Karpas-422 (cell line): ENCODE measurements around the gene NTM. TPM values are rescaled to one million over a fixed set of nuclear protein-coding genes. Genes with fewer than 3 reads are reported as not detected.

Experiments used
- DNase-seq: peaks from one replicate; pipeline ENCODE4 v3.0.0-alpha.2; 2015
- H2AFZ ChIP-seq: fragments of 200-600 bp; sonication (generic); 2 replicates; pipeline ENCODE4 v1.6.1; 2014; ENCODE audit warnings: antibody characterized with exemption, low read length, mixed read lengths
- H3K27ac ChIP-seq: fragments of 200-600 bp; sonication (generic); 2 replicates; pipeline ENCODE4 v1.5.1; 2014; ENCODE audit warnings: mild to moderate bottlenecking, low read length, moderate library complexity
- H3K27me3 ChIP-seq: fragments of 200-600 bp; sonication (generic); 2 replicates; pipeline ENCODE4 v1.6.1; 2014; ENCODE audit warnings: low read length, mixed read lengths
- H3K36me3 ChIP-seq: fragments of 200-600 bp; sonication (generic); 2 replicates; pipeline ENCODE4 v1.6.1; 2014; ENCODE audit warnings: low read length, mixed read lengths; ENCODE audit not compliant: insufficient read depth
- H3K4me1 ChIP-seq: fragments of 200-600 bp; sonication (generic); 2 replicates; pipeline ENCODE4 v1.6.1; 2014; ENCODE audit warnings: mild to moderate bottlenecking, low read length, mixed read lengths
- H3K4me2 ChIP-seq: fragments of 200-600 bp; sonication (generic); 2 replicates; pipeline ENCODE4 v1.6.1; 2014; ENCODE audit warnings: low read length, low read depth, mild to moderate bottlenecking; ENCODE audit not compliant: poor library complexity, severe bottlenecking
- H3K4me3 ChIP-seq: fragments of 200-600 bp; sonication (generic); 2 replicates; pipeline ENCODE4 v1.5.1; 2014; ENCODE audit warnings: mild to moderate bottlenecking, antibody characterized with exemption, low read length, mixed read lengths
- H3K79me2 ChIP-seq: fragments of 200-600 bp; sonication (generic); 2 replicates; pipeline ENCODE4 v1.6.1; 2014; ENCODE audit warnings: mild to moderate bottlenecking, low read length, mixed read lengths
- H3K9ac ChIP-seq: fragments of 200-600 bp; sonication (generic); 2 replicates; pipeline ENCODE4 v1.6.0; 2014; ENCODE audit warnings: low read length
- H3K9me2 ChIP-seq: fragments of 200-600 bp; sonication (generic), shearing (Covaris generic); replicated peaks from 2 replicates; pipeline ENCODE4 v1.6.0; 2014; ENCODE audit warnings: mild to moderate bottlenecking, low read length, moderate library complexity; ENCODE audit not compliant: insufficient read depth
- H3K9me3 ChIP-seq: fragments of 300-700, 200-600 bp; sonication (generic); 2 replicates; pipeline ENCODE4 v1.6.1; 2014; ENCODE audit warnings: low read length, mixed read lengths
- H4K20me1 ChIP-seq: fragments of 200-600 bp; sonication (generic); 2 replicates; pipeline ENCODE4 v1.6.1; 2014; ENCODE audit warnings: mild to moderate bottlenecking, antibody characterized with exemption, low read length, low read depth; ENCODE audit not compliant: insufficient read depth
- total RNA-seq: library from RNA; depleted of rRNA; stranded (reverse); fragments of >200 nt; shearing (Covaris generic); gene quantifications from 2 replicates; pipeline ENCODE4 v1.2.3, GENCODE V29; 2014; ENCODE audit warnings: low replicate concordance

Gene NTM
- total RNA-seq, 1 experiment from 2014 or later: not detected

DNA sequence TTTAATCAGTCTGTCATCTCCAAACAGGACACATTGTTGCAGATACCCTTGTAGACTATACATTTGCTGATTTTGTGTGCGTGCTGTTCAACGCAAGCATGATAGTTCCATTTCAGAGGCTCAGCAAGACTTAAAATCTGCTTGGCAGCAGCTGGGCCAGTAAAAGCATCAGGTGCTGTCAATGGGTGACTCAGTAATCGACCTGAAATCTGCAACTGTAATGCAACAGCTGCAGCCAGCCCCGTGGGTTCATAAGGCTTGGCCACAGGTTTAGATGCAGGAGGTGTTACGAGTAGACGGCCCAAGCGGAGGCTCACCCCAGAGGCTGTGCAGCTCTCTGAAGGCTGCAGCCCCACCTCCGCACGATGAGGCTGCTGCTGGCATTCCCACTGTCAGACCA is 84.6 kb downstream of the NTM start:
- Histone ChIP-seq H3K27ac (no peak overlapping the region), H3K79me2 (no peaks in the 10 kb centered on the region), H4K20me1 (no peaks in the 10 kb centered on the region), H3K4me3 (no peak overlapping the region), H3K9me3 (no peaks in the 10 kb centered on the region), H2AFZ (no peak overlapping the region), H3K4me1 (no peaks in the 10 kb centered on the region), H3K9ac (no peak overlapping the region), H3K9me2 (no peaks in the 10 kb centered on the region), H3K36me3 (no peaks in the 10 kb centered on the region), H3K4me2 (no peak overlapping the region), H3K27me3 (no peaks in the 10 kb centered on the region)
- DNase-seq: no peak

DNA sequence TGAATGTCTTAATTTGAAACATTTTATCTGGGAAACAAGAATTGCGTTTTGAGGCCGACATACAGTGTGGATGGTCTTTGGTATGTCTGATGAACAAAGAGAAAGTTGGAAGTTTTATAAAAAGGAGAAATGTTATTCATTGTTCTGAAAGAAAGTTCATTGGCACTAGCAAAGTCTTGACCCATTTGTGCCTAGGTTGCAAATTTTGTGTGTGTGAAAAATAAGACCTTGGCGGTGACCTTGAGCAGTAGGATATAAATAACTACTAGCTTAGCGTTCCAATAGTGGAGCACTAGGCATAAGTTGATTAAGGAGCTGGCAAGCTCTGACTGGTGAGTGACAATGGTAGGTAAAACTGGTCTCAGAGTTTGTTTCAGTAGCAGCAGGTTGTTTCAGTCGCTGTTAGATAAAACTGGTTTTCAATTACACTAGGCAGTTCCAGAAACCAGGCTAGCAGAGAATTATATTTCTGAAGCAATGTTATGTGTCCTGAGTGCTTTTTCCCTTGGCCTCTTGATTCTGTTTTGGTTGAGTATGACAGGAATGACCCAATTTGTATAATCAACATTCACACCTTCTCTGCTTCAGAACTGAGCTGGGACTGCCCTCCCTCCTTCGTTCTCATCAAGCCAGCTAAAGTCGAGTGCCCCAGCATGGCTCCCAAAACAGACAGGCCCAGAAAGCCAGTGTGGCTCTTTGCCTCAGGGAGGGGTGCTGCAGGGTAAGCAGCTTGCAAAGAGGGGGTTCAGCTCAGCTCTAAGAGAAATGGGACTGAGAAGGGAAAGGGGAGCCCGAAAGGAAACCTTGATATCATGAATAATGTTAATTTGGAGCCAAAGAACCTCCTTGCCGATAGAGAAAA is 85.7 kb downstream of the NTM start:
- Histone ChIP-seq H2AFZ (no peak overlapping the region), H3K27ac (no peak overlapping the region)

DNA sequence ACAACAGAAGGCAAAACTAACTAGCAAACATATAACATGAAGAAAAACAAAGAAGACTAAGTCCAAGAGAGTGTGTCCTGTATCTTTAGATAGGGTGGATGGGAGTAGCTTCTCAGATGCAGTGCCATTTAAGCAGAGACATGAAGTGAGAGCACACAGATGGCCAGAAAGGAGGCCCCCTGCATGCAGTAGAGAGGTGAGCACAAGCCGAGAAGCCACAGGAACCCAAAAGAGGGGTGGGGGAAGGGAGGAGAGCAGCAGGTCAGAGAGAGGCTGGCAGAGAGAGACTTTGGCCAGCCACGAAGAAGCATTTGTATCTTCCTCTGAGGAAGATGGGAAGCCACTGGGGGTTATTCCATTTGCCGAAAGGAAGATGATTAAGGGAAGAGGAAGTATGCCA is 86.7 kb downstream of the NTM start:
- Histone ChIP-seq H3K9ac (no peak overlapping the region), H3K27me3 (no peaks in the 10 kb centered on the region), H3K9me3 (no peaks in the 10 kb centered on the region), H3K4me1 (no peaks in the 10 kb centered on the region), H3K27ac (no peak overlapping the region), H3K36me3 (no peaks in the 10 kb centered on the region), H3K4me2 (no peak overlapping the region), H4K20me1 (no peaks in the 10 kb centered on the region), H3K79me2 (no peaks in the 10 kb centered on the region), H2AFZ (no peak overlapping the region), H3K4me3 (no peak overlapping the region), H3K9me2 (no peaks in the 10 kb centered on the region)
- DNase-seq: no peak

More for the DNA sequence above, 85.7 kb downstream of the NTM start:
- H4K20me1 ChIP-seq: no peaks in the 10 kb centered on the region
- no peak overlapping the region for H3K9ac ChIP-seq
- no peaks in the 10 kb centered on the region for H3K27me3 ChIP-seq
- no peaks in the 10 kb centered on the region for H3K36me3 ChIP-seq
- no peaks in the 10 kb centered on the region for H3K79me2 ChIP-seq
- no peak overlapping the region for H3K4me3 ChIP-seq
- H3K9me3 ChIP-seq: no peaks in the 10 kb centered on the region
- H3K4me1 ChIP-seq: no peaks in the 10 kb centered on the region
- H3K9me2 ChIP-seq: no peaks in the 10 kb centered on the region
- no peak for DNase-seq
- no peak overlapping the region for H3K4me2 ChIP-seq

DNA sequence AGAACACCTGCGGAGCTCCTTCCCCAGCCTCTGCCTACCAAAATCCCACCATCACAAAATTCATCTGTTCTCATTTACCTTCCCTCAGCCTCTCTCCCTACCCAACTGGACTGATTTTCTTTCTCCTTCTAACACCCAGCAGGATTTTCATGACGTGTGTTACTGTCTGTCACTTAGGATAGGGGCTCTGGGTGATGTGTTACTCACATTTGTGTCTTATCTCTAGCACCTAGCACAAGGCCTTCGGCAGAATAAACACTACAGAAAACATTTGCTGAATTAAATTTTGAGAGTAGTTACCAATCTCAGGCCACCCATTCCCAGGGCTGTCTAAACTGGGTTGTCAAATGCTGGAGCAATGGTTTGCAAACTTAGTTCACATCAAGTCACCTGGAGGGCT is 88.0 kb downstream of the NTM start:
- H3K79me2 ChIP-seq: no peaks in the 10 kb centered on the region
- H3K4me1 ChIP-seq: peaks cover 3% of the 10 kb centered on the region
- no peak for DNase-seq
- H3K9me2 ChIP-seq: no peaks in the 10 kb centered on the region
- no peaks in the 10 kb centered on the region for H4K20me1 ChIP-seq
- no peaks in the 10 kb centered on the region for H3K36me3 ChIP-seq
- no peak overlapping the region for H3K4me3 ChIP-seq
- H2AFZ ChIP-seq: no peak overlapping the region
- H3K4me2 ChIP-seq: no peak overlapping the region
- H3K27ac ChIP-seq: no peak overlapping the region
- H3K27me3 ChIP-seq: no peaks in the 10 kb centered on the region
- H3K9ac ChIP-seq: no peak overlapping the region
- H3K9me3 ChIP-seq: no peaks in the 10 kb centered on the region

DNA sequence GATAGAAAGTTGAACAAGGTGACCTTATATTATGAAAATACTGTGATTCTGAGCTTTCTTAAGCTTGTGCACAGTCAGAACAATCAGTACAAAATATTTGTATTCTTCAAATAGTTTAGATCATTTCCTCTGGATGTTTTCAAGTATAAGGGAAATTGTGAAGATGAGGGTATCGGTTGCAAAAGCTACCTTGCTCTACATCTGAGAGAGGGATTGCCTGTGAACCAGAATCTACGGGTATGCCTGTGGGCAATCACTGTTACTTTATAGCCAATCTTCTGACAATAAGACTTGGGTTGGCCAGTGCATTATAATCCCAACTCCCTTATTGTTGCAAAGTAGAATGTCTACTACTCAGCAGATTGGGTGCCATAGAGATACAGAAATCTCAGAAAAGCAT is 90.5 kb downstream of the NTM start:
- Histone ChIP-seq H3K27ac (no peak overlapping the region), H3K4me2 (no peak overlapping the region), H3K4me3 (no peak overlapping the region), H3K9ac (no peak overlapping the region), H3K79me2 (no peaks in the 10 kb centered on the region), H3K27me3 (no peaks in the 10 kb centered on the region), H2AFZ (no peak overlapping the region), H4K20me1 (no peaks in the 10 kb centered on the region), H3K9me2 (no peaks in the 10 kb centered on the region), H3K36me3 (no peaks in the 10 kb centered on the region), H3K4me1 (peaks cover 19% of the 10 kb centered on the region), H3K9me3 (no peaks in the 10 kb centered on the region)
- DNase-seq: no peak

DNA sequence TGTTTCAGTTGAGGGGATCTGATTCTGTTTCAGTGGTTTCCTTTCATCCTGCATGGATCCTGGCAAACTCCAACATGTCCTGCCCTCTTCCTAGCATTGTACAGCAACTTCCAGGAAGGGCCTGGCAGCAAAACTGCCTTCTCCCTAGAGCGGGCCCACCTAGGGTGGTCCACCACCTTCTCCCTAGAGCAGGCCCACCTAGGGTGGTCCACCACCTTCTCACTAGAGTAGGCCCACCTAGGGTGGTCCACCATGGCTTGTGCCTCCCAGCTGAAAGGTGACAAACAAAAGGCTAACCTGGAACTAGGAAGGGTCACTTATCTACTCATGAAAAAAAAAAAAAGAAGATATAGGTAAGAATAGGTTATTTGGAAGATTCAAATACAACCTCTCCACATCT is 92.2 kb downstream of the NTM start:
- DNase-seq: no peak
- H2AFZ ChIP-seq: no peak overlapping the region
- H3K9me2 ChIP-seq: no peaks in the 10 kb centered on the region
- H3K4me2 ChIP-seq: no peak overlapping the region
- peaks cover 36% of the 10 kb centered on the region for H3K4me1 ChIP-seq
- H3K79me2 ChIP-seq: no peaks in the 10 kb centered on the region
- no peaks in the 10 kb centered on the region for H3K36me3 ChIP-seq
- no peaks in the 10 kb centered on the region for H4K20me1 ChIP-seq
- no peak overlapping the region for H3K9ac ChIP-seq
- no peaks in the 10 kb centered on the region for H3K27me3 ChIP-seq
- no peak overlapping the region for H3K27ac ChIP-seq
- no peak overlapping the region for H3K4me3 ChIP-seq
- H3K9me3 ChIP-seq: no peaks in the 10 kb centered on the region

DNA sequence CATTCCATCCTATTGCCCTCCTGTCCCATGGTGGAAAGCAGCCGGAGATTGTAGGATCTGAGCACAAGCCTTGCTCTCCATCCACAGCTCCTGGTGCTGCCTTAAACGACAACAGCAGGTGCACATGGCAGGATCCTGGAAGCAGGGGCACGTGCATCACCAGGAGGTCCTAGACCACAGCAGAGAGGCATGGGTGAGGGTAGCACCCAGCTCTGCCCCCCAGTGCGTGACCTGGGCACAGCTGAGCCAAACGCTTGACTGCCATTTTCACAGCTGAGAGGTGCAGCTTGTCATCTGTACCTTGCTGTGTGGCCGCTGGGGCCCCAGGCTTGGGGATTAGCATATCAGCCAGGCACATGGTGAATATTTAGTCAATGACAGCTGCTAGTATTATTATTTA is 92.7 kb downstream of the NTM start:
- H3K9ac ChIP-seq: no peak overlapping the region
- H3K36me3 ChIP-seq: no peaks in the 10 kb centered on the region
- no peak overlapping the region for H3K4me2 ChIP-seq
- no peaks in the 10 kb centered on the region for H3K9me2 ChIP-seq
- H3K4me1 ChIP-seq: peaks cover 41% of the 10 kb centered on the region
- no peaks in the 10 kb centered on the region for H3K27me3 ChIP-seq
- no peak overlapping the region for H3K4me3 ChIP-seq
- DNase-seq: no peak
- no peaks in the 10 kb centered on the region for H4K20me1 ChIP-seq
- no peaks in the 10 kb centered on the region for H3K79me2 ChIP-seq
- H3K27ac ChIP-seq: no peak overlapping the region
- H3K9me3 ChIP-seq: no peaks in the 10 kb centered on the region
- H2AFZ ChIP-seq: no peak overlapping the region

DNA sequence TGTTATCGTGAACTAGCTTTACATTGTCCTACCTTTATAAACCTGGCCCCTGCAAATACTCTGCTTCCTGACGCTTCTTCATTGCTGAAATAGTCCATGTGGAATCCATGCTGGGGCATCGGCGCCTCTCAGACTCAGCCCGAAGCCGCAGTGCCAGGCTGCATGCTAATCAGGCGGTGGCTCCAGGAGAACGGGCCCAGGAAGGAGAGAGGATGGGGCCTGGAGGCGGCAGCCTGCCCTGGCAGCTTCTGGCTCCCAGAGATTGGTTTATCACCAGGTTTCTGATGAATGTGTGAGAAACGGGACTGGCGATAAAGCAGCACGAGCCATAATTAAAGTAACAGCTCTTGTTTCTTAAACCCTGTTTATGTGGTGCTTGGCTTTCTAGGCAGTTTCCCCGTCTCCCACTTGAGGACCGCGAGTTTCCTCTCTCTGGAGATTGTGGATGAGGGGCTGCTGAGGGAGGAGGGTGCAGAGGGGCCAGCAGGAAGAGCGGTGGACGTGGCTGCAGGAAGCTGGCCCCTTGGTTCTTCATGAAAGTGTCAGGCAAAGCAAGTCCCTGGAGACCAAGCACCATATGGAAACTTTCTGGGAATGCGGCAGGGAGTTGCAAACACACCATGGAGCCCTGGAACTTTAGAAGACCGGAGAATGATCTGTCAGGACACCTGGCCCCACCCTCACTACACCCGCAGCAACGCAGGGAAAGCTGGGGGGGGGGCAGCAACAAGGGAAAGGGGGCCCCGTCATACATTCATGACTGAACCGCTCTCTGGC is 93.4 kb downstream of the NTM start:
- no peak for DNase-seq
- no peaks in the 10 kb centered on the region for H3K79me2 ChIP-seq
- no peak overlapping the region for H3K4me3 ChIP-seq
- no peak overlapping the region for H3K9ac ChIP-seq
- no peaks in the 10 kb centered on the region for H4K20me1 ChIP-seq
- no peaks in the 10 kb centered on the region for H3K27me3 ChIP-seq
- no peaks in the 10 kb centered on the region for H3K36me3 ChIP-seq
- no peak overlapping the region for H3K27ac ChIP-seq
- peaks cover 48% of the 10 kb centered on the region for H3K4me1 ChIP-seq
- no peak overlapping the region for H2AFZ ChIP-seq
- H3K9me2 ChIP-seq: no peaks in the 10 kb centered on the region
- H3K4me2 ChIP-seq: no peak overlapping the region
- no peaks in the 10 kb centered on the region for H3K9me3 ChIP-seq
